ENCODE measurements around the gene ERGIC2. TPM values are rescaled to one million over a fixed set of nuclear protein-coding genes. Genes with fewer than 3 reads are reported as not detected.

The ERGIC2 gene
- total RNA-seq, 2 experiments from 2014 or later = 91.8 to 101 TPM

DNA sequence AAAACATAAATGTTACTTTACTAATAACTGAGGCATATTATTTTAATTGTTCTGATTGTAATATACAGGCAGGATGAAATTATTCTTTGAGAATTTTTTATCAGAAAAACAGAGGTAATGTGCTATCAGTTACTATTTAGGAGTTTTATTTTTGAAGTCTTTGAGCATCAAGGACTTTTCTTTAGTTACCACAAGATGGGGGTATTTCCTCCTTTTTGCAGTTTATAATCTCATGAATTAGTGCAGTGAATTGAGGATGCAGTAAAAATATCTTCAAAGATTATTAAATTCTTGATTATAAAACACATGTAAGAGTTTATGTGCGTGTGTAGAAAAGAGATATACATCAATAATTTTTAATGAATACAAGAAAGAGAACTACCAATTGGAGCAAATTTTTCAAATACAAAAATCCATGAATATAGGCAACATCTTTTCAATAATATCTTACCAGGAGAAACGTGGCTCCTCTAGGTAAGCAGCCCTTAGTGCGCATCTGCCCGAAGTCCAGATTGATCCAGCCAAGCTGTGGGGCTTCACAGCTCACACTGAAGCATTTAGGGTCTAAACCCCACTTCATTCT is 71.6 kb downstream of the ERGIC2 start:
- Mint-ChIP-seq H3K27ac (no peak overlapping the region), H3K4me3 (no peak overlapping the region), H3K4me1 (ENCODE audit: low read depth) (no peaks in the 10 kb centered on the region), H3K36me3 (ENCODE audit: low read depth) (peaks cover 1% of the 10 kb centered on the region), H3K27me3 (no peaks in the 10 kb centered on the region), H3K9me3 (no peaks in the 10 kb centered on the region)
- ATAC-seq (no peak), DNase-seq (no peak)
- POLR2A ChIA-PET = no interaction called here
- intact Hi-C loops (cut with micrococcal nuclease) = no loop called here
- TF ChIP-seq CTCF (IDR thresholded peaks at IDR 0.05) = peak; percentile 27
- CTCF ChIA-PET = interaction anchor here (1.2 to 2.4 kb wide), 3 partner anchors 8 to 221 kb away, joined by 4 to 9 read pairs (median 7); no protein-coding TSS in a partner anchor

- H3K4me1 Mint-ChIP-seq (ENCODE audit: low read depth) = no peaks in the 10 kb centered on the region
- H3K4me3 Mint-ChIP-seq = no peak overlapping the region
- CTCF ChIA-PET = interaction anchor here (1.3 to 3.1 kb wide), 3 partner anchors 11 to 234 kb away, joined by 3 to 19 read pairs (median 11); no protein-coding TSS in a partner anchor
- H3K9me3 Mint-ChIP-seq = no peaks in the 10 kb centered on the region
- intact Hi-C loops (cut with micrococcal nuclease) = no loop called here
- no peaks in the 10 kb centered on the region for H3K27me3 Mint-ChIP-seq
- TF ChIP-seq CTCF (IDR thresholded peaks at IDR 0.05) = no peak
- no peak overlapping the region for H3K27ac Mint-ChIP-seq
- peaks cover 1% of the 10 kb centered on the region for H3K36me3 Mint-ChIP-seq (ENCODE audit: low read depth)
- ATAC-seq (no peak), DNase-seq (no peak)
- POLR2A ChIA-PET = interaction anchor here (1.3 kb wide), 1 partner anchor 15 kb away, joined by 3 read pairs; no protein-coding TSS in a partner anchor
Measured at GRCh38 chr12:29306682-29307081, 74.3 kb downstream of the ERGIC2 start.

DNA sequence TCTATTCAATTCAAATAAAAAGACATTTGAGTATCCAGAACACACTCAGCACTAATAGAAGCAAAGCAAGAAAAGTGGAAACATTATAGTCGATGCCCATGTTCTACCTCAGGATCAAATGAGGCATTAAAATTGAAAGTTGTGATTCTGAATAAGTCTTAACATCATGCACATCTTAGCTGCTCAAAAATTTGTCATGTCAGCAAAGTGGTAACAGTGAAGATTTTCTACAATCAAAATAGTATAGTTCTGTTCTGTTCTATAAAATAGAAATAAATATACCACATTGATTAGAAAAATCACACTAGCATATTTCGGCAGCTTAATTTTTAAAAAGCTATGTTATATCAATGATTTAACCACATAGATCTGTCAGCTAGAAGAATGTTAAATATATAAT is 74.7 kb downstream of the ERGIC2 start:
- ATAC-seq = no peak
- Mint-ChIP-seq H3K9me3 (no peaks in the 10 kb centered on the region), H3K27ac (no peak overlapping the region), H3K36me3 (ENCODE audit: low read depth) (peaks cover 1% of the 10 kb centered on the region), H3K27me3 (no peaks in the 10 kb centered on the region), H3K4me1 (ENCODE audit: low read depth) (no peaks in the 10 kb centered on the region), H3K4me3 (no peak overlapping the region)
- TF ChIP-seq CTCF (IDR thresholded peaks at IDR 0.05) = no peak
- DNase-seq = no peak
- CTCF ChIA-PET = interaction anchor here (1.0 to 3.1 kb wide), 3 partner anchors 8 to 233 kb away, joined by 3 to 19 read pairs (median 11); no protein-coding TSS in a partner anchor
- intact Hi-C loops (cut with micrococcal nuclease) = no loop called here
- POLR2A ChIA-PET = interaction anchor here (1.3 kb wide), 1 partner anchor 15 kb away, joined by 3 read pairs; no protein-coding TSS in a partner anchor

DNA sequence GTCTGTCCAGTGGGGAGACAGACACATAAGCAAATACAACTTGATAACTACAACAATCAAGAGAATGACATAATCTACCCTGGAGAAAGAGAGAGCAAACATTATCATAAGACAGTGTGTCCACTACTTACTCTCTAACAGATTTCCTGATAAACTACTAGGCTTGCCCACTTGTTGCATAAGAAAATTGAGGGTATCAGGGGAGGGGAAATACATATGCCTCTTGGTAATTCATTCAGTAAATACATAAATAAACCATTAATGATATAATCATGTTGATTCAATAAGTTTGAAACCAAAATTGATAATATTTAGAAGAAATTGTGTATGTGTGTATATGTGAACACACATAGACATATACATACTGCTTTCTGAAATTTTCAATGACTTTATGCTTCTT is 76.6 kb downstream of the ERGIC2 start:
- POLR2A ChIA-PET = no interaction called here
- no peaks in the 10 kb centered on the region for H3K9me3 Mint-ChIP-seq
- no peaks in the 10 kb centered on the region for H3K27me3 Mint-ChIP-seq
- CTCF ChIA-PET = interaction anchor here (3.1 kb wide), 1 partner anchor 13 kb away, joined by 19 read pairs; no protein-coding TSS in a partner anchor
- H3K36me3 Mint-ChIP-seq (ENCODE audit: low read depth) = peaks cover 1% of the 10 kb centered on the region
- no peak for ATAC-seq
- TF ChIP-seq CTCF (IDR thresholded peaks at IDR 0.05) = no peak
- no peak overlapping the region for H3K4me3 Mint-ChIP-seq
- no peak overlapping the region for H3K27ac Mint-ChIP-seq
- no peaks in the 10 kb centered on the region for H3K4me1 Mint-ChIP-seq (ENCODE audit: low read depth)
- no peak for DNase-seq
- intact Hi-C loops (cut with micrococcal nuclease) = no loop called here

DNA sequence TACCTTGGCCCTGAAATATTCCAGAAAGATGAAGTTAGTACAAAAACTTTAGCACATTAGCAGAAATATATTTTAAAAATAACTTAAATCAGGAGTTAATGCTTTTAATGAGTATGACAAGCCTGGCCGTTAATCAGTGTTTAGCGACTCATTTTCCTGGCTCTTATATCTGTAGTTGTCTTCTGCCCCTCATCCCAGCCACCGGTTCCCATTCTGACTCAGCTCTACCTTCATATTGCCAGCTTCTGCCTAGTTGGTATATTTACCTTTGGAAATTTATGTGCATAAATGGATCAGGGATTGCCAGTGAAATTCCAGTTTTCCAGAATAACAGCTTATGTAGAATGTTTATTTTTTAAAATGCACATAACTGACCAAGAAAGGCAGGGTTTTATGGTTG is 79.9 kb downstream of the ERGIC2 start:
- Mint-ChIP-seq H3K36me3 (ENCODE audit: low read depth) (no peaks in the 10 kb centered on the region), H3K4me1 (ENCODE audit: low read depth) (no peaks in the 10 kb centered on the region), H3K27me3 (no peaks in the 10 kb centered on the region), H3K4me3 (no peak overlapping the region), H3K27ac (no peak overlapping the region), H3K9me3 (no peaks in the 10 kb centered on the region)
- intact Hi-C loops (cut with micrococcal nuclease) = no loop called here
- no peak for TF ChIP-seq CTCF (IDR thresholded peaks at IDR 0.05)
- ATAC-seq (no peak), DNase-seq (no peak)
- POLR2A ChIA-PET = no interaction called here
- CTCF ChIA-PET = no interaction called here
